ENCODE measurements around the gene MPST.

DNA sequence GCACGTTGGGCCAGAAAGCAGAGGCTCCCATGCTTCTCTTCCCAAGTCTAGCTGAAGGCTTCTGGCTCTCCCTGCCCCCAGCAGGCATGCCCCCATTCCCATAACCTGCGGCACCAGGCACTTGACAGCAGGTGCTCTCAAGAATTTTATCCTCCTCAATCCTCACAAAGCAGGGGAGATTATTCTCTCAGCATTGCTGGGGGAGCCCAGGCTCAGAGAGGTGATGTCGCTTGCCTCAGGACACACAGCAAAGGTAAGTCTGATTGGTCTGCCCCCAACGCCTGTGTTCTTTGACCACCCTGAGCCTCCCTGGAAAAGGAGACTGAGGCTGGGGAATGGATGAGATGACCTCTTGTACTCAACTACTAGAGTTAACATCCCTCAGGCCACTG, 5.1 kb upstream of the MPST start:
- TF ChIP-seq POLR2A (IDR thresholded peaks at IDR 0.05) (no peak), POLR2AphosphoS5 (IDR thresholded peaks at IDR 0.05) (no peak), EP300 (IDR thresholded peaks at IDR 0.05) (no peak)
- TF ChIP-seq, protein P1, sequence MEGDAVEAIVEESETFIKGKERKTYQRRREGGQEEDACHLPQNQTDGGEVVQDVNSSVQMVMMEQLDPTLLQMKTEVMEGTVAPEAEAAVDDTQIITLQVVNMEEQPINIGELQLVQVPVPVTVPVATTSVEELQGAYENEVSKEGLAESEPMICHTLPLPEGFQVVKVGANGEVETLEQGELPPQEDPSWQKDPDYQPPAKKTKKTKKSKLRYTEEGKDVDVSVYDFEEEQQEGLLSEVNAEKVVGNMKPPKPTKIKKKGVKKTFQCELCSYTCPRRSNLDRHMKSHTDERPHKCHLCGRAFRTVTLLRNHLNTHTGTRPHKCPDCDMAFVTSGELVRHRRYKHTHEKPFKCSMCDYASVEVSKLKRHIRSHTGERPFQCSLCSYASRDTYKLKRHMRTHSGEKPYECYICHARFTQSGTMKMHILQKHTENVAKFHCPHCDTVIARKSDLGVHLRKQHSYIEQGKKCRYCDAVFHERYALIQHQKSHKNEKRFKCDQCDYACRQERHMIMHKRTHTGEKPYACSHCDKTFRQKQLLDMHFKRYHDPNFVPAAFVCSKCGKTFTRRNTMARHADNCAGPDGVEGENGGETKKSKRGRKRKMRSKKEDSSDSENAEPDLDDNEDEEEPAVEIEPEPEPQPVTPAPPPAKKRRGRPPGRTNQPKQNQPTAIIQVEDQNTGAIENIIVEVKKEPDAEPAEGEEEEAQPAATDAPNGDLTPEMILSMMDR (IDR thresholded peaks at IDR 0.05) = no peak

Measured in suprapubic skin (tissue), 4 donors.